Cardiac fibroblast (primary cell): ENCODE results near the gene APH1B.
A peak's percentile ranks its signal among the peaks of the same experiment; 100 is the strongest.

ENCODE experiments used
- DNase-seq, 2 donors: peaks; one replicate each; pipeline versions ENCODE4 v3.0.0 to v3.0.0-alpha.2; 2010; ENCODE audit warnings: low read depth in 2 of 2
- H3K4me3 ChIP-seq, 2 donors: replicated peaks in 1 of 2; 1 replicate in 1 of 2; 2 replicates in 1 of 2; pipeline ENCODE4 v1.5.1; 2011; ENCODE audit warnings: low read depth in 2 of 2, low read length in 2 of 2, mild to moderate bottlenecking in 2 of 2, moderate library complexity in 1 of 2
- TF ChIP-seq, protein P1 (sequence below): IDR thresholded peaks from one replicate; pipeline ENCODE4 v1.5.1; 2011; ENCODE audit warnings: low read depth, mild to moderate bottlenecking, low read length, inconsistent platforms

APH1B gene

DNA sequence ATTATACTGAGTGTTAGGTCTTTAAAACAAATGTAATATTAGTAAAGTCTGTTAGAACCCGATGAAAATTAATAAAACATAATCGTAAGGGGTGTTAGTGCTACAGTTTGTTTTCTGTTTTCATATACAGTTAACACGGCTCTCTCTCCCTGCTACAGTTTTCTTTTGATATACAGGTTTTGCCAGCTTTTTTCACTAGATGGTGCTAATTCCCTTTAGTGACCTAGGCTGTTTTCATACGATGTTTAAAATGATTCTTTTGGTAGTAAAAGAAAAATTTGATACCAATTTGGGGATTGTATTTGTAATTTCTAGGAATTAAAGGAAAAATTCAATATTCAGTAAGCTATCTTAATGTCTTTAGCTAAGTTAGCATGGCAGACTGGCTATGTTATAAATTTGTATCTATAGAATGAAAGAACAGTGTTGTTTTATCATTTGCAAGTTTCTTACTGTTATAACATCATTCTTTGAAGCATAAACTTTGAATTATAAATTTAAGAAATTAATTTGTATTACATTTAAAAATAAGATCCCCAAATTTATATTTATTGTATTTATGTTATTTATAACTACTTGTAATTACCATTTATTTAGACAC is 11.5 kb downstream of the APH1B start:
- H3K4me3 ChIP-seq = no peak overlapping the region
- peak; percentile 76 to 83 for DNase-seq
- TF ChIP-seq, protein P1, sequence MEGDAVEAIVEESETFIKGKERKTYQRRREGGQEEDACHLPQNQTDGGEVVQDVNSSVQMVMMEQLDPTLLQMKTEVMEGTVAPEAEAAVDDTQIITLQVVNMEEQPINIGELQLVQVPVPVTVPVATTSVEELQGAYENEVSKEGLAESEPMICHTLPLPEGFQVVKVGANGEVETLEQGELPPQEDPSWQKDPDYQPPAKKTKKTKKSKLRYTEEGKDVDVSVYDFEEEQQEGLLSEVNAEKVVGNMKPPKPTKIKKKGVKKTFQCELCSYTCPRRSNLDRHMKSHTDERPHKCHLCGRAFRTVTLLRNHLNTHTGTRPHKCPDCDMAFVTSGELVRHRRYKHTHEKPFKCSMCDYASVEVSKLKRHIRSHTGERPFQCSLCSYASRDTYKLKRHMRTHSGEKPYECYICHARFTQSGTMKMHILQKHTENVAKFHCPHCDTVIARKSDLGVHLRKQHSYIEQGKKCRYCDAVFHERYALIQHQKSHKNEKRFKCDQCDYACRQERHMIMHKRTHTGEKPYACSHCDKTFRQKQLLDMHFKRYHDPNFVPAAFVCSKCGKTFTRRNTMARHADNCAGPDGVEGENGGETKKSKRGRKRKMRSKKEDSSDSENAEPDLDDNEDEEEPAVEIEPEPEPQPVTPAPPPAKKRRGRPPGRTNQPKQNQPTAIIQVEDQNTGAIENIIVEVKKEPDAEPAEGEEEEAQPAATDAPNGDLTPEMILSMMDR = peak; percentile 65

DNA sequence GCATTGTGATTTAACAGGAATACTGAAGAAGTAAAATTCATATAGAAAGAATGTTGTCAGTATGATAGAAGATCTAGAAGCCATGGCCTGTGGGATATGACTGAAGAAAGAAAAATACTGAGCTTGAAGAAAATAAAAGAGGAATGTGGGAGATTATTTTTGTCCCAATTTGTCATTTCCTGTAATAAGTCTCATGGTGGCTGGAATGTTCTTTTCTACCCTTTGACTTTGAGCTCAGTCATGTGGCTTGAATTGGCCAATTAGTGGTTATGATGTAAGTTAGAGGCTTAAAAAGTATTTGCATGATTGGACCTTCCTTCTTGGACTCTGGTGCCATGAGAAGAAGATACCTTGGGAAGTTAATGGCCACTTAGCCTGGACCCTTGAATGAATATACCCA is 14.1 kb downstream of the APH1B start:
- H3K4me3 ChIP-seq = no peak overlapping the region
- peak; percentile 81 to 97 for DNase-seq
- TF ChIP-seq, protein P1 = no peak

DNA sequence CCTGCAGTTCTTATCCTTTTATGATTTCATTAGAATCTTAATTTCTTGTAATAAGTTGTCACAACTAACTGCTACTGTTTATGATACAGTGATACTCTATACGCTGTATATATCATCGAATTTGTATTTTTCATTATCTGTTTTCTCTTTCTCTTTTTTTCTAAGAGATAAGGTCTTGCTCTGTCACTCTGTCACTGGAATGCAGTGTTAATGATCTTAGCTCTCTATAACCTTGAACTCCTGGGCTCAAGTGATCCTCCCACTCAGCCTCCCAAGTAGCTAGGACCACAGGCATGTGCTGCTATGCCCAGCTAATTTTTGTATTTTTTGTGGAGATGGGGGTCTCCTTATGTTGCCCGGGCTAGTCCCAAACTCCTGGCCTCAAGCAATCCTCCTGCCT is 14.8 kb downstream of the APH1B start:
- TF ChIP-seq, protein P1 = no peak
- no peak for DNase-seq

DNA sequence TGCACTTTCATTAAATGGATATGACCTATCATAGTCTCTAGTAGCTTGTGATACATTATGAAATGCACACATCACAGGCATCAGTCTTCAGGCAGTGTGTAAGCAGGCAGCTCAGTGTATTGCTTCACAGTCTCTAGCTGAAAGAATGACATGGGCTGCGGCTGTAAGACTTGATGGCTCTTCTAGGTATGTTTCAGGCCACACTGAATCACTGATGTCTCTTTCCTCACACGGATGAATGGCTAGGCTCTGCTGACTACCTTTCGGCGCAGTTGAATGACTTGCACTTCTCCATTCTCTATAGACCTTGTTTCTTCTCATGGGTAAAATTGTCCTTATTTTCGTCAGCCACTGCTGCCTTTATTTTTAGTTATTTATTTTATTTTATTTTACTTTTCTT is 15.4 kb downstream of the APH1B start:
- peak; percentile 24 to 68 for DNase-seq
- TF ChIP-seq, protein P1 = no peak
- H3K4me3 ChIP-seq = no peak overlapping the region

More for the DNA sequence above, 14.8 kb downstream of the APH1B start:
- H3K4me3 ChIP-seq = no peak overlapping the region

DNA sequence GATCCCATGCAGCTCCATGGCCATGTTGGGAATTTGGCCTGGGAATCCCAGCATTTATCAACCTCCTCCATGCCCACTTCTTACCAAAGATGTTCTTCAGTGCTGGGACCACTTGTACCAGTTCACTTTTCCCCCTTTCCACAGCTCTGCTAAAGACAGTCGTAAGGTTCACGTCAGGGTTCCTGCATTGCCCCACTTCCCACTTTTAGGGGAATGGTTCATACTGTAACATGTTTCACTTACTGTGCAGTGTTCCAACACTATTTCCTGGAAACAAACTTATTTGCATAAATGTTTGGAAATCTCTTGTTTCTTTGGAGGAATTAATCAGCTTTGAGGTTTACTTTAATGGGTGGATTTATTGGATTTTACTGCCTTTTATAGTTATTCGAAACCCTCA is 17.0 kb downstream of the APH1B start:
- DNase-seq = no peak
- no peak overlapping the region for H3K4me3 ChIP-seq
- TF ChIP-seq, protein P1 = no peak

DNA sequence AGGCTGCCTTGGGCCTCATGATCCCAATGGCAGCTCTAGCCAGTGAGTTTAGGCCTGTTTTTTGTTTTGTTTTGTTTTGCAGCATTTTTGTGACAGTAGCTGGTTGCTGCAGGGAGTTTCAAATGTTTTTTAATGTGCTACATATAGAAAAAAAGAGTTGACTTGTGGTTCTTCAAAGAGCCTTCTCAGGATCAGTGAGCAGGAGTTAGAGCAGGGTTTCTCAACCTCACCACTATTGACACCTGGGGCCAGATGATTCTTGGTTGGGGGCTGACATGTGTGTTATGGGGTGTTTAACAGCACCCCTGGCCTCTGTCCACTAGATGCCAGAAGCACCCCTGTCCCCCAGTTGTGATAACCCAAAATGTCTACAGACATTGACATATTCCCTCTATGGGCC is 17.9 kb downstream of the APH1B start:
- no peak for DNase-seq
- no peak overlapping the region for H3K4me3 ChIP-seq
- TF ChIP-seq, protein P1 = no peak

DNA sequence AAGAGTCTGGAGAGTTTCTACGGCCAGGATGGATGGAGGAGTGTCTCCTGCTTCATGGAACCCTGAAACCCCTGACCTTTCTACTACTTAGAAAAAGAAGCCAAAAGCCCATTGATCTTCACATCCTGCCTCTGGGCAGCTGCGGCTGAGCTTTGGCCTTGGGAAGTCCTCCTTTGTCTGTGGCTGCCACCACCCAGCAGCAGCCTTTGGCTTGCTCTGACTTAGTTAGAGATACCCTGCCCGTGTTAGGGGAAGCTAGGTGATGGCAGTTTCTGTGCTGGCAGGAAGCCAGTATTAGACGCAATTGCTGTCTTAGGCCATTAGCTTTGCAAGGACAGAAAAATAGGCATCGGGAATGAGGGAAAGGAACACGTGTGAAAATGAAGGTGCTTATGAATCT is 18.8 kb downstream of the APH1B start:
- no peak for DNase-seq
- TF ChIP-seq, protein P1 = no peak
- no peak overlapping the region for H3K4me3 ChIP-seq
